HG02973 (cell line): Measurements from ENCODE around the gene CACNA1B.
"Not testable (repeated sequence)": the region's sequence is repeated elsewhere in the genome, so short reads cannot be mapped to it uniquely, and the experiment has no call there.

Source experiments
- ATAC-seq: cut with Tn5 transposase; IDR thresholded peaks from one replicate; pipeline ENCODE4 v1.9.1; 2021; ENCODE audit warnings: moderate library complexity; ENCODE audit not compliant: unreplicated experiment

Gene CACNA1B

GRCh38 chr9:138069731-138070456, 192.3 kb downstream of the CACNA1B start:
- no peak for ATAC-seq

GRCh38 chr9:138070815-138071214, 193.2 kb downstream of the CACNA1B start:
- no peak for ATAC-seq

- ATAC-seq, result no peak
Measured at GRCh38 chr9:138071292-138071691, 193.7 kb downstream of the CACNA1B start.

- ATAC-seq, result no peak
Measured at GRCh38 chr9:138071731-138072130, 194.1 kb downstream of the CACNA1B start.

DNA sequence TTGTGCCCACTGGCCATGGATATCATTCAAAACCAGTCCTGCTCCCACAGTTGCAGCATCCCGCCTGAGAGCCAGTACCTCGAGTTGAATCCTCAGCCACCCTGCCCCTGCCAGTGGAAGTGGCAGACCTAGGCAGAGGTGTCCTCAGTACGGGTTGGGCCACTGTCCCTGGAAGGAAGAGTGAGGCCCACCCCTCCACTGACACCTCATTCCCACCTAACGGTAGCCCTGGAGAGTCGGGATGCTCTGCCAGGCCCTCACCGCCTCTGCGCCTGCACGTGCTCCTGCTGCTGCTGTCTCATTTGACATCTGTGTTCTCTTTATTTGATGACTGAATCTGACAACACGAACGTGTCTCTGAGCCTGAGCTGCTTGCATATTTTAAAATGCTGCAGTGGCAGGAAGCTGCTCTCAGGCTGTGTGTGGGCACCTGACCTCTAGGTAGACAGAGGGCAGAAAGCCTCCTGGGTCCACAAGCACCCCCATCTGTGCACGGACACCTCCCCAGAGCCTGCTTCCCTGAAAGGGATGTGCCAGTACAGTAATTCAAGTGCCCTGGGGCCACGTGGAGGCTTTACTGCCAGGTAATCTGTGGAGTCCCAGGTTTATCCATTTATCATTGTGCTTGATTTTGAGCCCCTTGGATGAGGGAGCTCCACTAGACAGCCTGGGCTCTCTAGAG, 194.7 kb downstream of the CACNA1B start:
- ATAC-seq, result no peak

DNA sequence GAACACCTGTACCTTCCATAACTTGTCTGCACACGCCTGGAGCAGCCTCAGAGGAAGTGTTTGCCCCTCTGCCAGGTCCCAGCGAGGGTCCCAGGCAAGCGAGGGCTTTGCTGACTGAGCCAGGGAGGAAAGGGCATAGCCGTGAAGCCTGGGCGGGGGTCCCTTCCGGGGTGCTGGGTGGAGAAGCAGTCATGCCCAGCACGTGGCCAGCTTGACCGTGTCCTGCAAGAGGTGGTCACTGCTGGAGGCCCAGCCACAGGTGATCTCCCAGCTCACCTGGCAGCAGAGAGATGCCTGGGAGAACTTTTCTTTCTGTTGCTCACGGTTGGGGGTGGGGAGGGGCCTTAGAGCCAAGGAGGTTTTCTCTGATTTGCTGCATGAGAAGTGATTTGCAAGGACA, 195.3 kb downstream of the CACNA1B start:
- ATAC-seq, result no peak

GRCh38 chr9:138073408-138073807, 195.8 kb downstream of the CACNA1B start:
- no peak for ATAC-seq

GRCh38 chr9:138073808-138074207, 196.2 kb downstream of the CACNA1B start:
- ATAC-seq, result no peak

DNA sequence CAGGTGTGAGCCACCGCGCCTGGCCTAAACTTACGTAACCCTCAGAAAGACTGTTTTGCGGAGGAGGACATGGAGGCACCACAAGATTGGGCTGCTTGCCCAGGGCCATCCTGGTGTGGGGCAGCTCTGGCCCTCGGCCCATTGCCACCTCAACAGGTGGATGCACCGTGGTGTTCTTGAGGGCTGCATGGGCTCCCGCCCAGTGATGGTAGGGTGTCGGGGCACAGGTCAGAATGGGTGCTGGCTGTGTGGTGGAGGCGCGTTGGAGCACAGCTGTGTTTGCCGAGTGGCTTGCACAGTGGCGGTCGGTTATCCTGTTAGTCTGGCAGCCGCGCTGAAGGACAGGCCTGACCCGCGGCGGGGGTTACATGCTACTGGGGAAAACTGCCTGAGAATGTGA, 196.9 kb downstream of the CACNA1B start:
- no peak for ATAC-seq

DNA sequence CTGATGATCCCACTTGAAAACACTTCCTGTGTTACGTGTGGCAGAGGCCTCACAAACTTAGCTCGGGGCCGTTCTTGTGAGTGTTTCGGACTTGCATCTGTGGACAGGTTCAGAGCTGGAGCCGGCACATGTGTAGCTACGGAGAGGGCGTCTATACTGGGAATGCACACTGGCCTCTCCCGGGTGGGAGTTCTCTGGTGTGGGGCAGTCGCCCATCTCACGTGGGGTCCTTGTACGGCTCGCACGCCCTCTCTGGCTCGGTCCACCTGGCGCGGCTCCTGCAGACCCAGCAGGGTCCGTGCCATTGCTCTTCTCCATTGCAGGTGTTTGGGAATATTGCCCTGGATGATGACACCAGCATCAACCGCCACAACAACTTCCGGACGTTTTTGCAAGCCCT, 197.9 kb downstream of the CACNA1B start:
- no peak for ATAC-seq

DNA sequence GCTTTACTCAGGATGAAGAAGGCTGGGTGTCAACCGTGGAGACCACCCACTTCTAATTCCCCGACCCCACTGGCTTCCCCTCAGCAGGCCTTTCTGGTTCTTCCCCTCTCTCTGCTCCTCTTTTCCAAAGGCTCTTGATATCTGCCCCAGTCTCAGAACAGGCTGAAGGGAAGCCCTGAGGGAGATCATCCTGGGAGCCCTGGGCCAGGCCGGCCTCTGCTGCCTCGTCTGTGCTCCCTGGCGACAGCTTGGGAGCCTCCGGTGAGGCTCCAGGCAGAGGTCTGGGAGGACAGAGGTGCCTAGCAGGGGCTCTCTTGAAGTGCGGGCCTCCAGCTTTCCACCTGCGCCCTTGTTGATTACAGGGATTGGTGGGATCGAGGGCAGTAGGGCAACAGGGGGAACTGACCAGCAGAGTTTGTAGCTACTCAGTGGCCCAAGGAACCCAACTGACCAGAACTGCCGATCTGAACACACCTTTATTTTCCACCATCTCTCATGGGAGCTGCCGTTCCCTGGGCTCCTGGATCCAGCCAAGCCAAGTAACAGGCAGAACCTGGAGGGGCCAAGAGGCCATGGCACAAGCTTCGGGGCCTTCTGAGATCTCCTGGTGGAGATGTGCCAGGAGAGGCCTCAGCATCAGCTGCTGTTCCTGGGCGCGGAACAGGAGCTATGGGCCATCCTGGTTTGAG, 198.5 kb downstream of the CACNA1B start:
- ATAC-seq, result no peak

DNA sequence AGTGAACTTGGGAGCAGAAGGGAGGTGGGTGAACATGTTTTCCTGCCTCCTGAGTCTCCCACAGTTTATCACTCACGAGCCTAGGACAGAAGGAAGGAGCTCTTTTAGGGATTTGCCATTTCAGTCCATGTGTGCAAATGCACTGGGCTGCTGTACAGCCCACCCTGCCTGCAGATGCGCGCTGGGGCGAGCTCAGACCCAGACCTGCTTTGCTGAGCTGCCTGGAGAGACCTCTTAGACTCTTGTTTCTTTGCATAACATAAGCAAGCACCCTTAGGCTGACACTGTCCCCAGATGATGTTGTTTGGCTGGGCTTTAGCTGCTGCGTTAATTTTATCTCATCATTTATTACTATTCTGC, 199.0 kb downstream of the CACNA1B start:
- ATAC-seq, result no peak

DNA sequence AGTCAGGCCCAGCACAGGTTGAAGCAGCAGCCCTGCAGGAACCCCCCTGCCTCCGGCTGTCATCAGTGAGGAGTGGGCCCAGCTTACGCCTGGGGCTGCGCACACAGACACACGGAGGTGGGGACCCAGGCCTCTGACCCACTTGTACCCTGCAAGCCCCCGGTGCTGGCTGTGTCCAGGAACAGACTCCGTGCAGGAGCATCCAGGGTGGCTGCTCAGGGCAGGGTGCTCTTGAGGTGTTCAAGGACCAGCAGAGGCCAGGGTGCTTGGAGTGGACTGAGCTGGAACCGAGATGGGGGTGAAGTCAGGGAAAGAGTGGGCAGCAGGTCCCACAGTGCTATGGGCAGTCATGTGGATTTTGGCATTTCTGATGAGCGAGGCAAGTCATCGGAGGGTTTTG, 199.5 kb downstream of the CACNA1B start:
- ATAC-seq, result no peak

DNA sequence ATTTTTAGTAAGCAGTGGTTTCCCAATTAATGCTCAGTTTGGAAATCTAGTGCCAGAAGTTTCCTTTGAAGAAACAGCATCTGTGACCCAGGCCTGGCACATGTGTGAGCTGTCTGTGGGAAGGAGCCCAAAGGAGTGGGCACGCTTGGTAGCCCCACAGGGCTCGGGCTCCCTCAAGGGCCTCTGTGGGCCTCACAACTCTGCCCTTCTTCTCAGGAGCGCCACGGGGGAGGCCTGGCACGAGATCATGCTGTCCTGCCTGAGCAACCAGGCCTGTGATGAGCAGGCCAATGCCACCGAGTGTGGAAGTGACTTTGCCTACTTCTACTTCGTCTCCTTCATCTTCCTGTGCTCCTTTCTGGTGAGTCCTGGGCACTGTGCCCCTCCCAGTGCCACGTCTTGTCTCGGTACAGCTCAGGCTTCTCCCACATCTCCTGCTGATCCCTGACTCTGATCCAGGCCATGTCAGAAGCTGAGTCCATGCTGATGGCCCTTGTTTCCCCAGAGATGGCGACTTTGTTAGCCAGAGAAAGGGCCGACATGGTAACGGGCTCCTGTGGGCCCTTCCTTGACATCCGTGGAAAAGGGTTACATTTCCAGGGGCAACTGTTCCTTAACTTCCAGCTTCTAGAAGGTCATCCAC, 200.4 kb downstream of the CACNA1B start:
- ATAC-seq, result no peak

- ATAC-seq, result no peak
Measured at GRCh38 chr9:138078846-138079245, 201.3 kb downstream of the CACNA1B start.

GRCh38 chr9:138080979-138081378, 203.4 kb downstream of the CACNA1B start:
- ATAC-seq, result no peak

DNA sequence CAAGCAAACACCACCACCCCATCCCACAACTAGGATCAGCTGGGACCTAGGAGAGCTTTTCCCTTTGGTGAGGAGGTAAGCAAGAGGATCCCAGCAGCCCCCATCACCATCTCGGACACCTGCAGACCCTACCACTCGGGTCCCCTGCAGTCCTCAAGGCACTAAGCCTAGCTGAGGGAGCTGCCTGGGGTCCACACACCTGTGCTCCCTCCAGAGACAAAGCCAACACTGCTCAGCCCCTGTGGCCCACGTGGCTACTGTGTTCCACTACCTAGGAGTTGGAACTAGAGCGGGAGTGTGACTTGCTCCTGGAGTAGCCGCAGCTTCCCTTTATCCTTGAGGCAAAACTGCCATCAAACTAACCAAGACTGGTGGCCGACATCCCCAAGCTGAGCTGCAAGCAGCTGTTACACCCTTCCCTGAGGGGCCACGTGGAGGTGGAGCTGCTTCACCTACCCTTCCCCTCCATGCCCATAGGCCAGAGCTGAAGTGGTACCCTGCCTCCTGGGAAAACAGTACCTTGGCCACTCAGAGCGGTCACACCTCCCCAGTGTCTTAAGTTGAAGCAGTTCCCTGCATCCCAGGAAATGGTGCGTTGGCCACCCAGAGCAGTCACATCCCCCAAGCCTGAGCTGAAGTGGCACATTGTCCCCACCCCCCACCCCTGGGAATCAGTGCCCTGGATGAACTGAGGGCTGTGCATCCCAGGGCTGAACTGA, 205.5 kb downstream of the CACNA1B start:
- ATAC-seq, result no peak

- ATAC-seq, result no peak
Measured at GRCh38 chr9:138083873-138084272, 206.3 kb downstream of the CACNA1B start.

DNA sequence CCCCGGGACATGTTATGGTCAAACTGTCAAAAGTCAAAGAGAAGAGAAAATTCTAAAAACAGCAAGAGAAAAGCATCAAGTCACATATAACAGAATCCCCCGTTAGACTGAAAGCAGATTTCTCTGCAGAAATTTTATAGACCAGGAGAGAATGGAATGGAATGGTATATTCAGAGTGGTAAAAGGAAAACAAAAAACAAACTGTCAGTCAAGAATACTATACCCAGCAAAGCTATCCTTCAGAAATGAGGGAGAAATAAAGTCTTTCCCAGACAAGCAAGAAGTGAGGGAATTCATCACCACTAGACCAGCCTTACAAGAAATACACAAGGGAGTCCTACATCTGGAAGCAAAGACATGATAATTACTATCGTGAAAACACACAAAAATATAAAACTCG, 208.0 kb downstream of the CACNA1B start:
- no peak for ATAC-seq

GRCh38 chr9:138092057-138092456, 214.5 kb downstream of the CACNA1B start:
- ATAC-seq, result not testable (repeated sequence)

GRCh38 chr9:138094028-138094427, 216.4 kb downstream of the CACNA1B start:
- no peak for ATAC-seq
